Measurements from ENCODE around the gene FOXP1.

The FOXP1 gene

DNA sequence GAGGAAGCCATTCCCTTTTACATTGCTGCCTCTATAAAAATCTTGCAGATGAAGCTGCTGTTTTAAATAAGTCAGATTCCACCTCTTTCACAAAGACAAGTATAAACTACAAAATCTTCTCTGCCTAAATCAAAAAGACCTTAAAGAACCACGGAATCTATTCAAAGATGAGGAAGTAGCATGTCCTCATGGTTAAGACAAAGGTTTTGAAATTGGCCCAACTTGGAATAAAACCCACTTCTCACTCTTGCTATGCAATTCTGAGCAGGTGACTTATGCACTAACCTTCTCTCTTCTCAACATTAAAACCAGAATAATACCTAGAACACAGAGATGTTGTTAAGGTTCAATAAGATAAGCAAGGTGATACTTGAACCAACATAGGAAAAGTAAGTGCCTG is 97.6 kb downstream of the FOXP1 start:
- DNase-seq (ENCODE audit: low read depth in 2 of 2), result no peak

GRCh38 chr3:71484452-71484851 is 99.1 kb downstream of the FOXP1 start:
- DNase-seq (ENCODE audit: low read depth in 2 of 2), result no peak

GRCh38 chr3:71484047-71484446 is 99.5 kb downstream of the FOXP1 start:
- DNase-seq (ENCODE audit: low read depth in 2 of 2), result no peak

DNA sequence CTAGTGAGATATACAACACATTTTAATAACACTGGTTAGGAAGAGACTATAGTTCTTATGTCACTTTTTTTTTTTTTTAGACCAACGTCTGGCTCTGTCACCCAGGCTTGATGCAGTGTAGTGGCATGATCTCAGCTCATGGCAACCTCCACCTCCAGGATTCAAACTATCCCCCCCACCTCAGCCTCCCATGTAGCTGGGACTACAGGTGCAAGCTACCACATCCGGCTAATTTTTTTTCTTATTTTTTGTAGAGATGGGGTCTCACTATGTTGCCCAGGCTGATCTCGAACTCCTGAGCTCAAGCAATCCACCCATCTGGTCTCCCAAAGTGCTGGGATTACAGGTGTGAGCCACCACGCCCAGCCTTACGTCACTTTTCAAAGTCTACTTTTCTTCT is 100.8 kb downstream of the FOXP1 start:
- no peak for DNase-seq (ENCODE audit: low read depth in 2 of 2)

DNA sequence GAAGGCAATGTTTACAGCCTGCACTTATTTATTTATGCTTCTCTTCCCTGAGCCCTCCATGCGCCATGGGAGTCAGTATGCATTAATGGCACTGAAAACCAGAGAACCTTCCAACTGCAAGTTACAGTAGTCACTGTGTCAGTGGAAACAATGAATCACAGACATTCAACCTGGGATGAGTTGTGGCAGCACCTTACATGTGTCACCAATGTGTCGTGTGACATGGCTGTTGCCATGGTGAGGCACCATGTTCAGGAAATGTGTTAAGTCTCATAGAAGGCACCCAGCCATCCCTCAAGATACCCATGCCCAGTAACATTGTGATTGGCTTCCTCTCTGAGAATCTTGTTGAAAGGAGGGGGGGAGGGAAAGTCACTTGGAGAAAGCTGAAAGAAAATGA is 105.0 kb downstream of the FOXP1 start:
- peak; percentile 31 to 52 for DNase-seq (ENCODE audit: low read depth in 2 of 2)

GRCh38 chr3:71476950-71477349 is 106.6 kb downstream of the FOXP1 start:
- DNase-seq (ENCODE audit: low read depth in 2 of 2), result no peak

- DNase-seq (ENCODE audit: low read depth in 2 of 2), result no peak
Measured at GRCh38 chr3:71469138-71469435, 114.4 kb downstream of the FOXP1 start.

DNA sequence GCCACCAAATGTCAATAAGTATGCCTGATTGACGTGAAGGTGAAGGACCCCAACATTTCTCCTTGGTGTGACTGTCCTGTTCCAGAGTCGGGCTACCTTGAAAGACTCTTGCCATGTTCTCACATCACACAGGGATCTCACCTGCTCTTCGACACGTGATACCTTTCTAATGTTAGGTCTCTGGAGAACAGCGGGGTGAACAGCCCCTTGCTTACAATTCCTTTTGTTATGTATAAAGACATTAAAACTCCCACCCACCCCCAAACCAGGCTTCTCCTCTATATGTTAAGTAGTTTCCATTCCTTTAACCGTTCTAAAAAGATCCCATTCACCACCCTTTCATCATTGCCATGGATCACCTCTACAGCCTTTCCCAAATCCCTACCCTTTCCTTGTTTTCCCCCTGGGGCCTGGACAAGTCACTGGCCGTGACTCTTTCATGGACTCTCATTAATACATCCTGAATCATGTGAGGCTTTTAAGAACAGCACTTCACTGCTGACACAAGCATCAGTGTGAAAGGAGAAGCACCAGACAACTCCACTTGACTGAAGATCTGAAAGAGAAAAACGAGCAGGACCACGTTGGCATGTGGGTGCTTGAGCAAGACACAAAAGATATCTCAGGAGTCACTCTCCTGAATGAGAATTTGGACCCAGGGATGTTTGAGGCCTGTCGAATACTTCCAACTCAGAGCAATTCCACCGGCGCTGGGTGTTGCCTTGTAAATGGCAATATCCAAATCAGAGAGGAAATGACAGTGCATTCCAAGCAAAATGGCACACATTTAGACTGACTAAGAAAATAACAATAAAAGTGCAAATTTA is 115.0 kb downstream of the FOXP1 start:
- no peak for DNase-seq (ENCODE audit: low read depth in 2 of 2)

GRCh38 chr3:71466483-71466882 is 117.0 kb downstream of the FOXP1 start:
- DNase-seq (ENCODE audit: low read depth in 2 of 2), result no peak

DNA sequence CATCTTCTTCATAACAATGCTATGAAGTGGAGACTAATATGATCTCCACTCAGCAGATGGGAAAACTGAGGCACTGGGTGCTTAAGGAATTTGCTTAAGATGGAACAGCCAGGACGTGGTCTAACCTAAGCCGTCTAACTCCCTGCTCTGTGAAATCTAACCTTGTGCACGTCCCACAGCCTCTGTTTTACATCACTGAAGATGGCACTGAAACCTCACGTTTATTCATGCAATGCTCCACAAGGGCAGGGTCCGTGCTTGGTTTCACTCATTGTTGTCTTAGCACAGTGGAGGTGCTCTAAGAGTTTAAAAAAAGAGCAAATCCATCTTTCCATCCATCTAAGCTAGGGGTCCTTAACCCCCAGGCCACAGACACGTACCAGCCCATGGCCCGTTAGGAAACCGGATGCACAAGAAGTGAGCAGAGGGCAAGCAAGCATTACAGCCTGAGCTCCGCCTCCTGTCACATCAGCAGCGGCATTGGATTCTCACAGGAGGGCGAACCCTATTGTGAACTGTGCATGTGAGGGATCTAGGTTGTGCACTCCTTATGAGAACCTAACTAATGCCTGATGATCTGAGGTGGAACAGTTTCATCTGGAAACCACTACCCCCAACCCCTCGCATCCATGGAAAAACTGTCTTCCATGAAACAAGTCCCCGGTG is 118.0 kb downstream of the FOXP1 start:
- DNase-seq (ENCODE audit: low read depth in 2 of 2), result no peak

DNA sequence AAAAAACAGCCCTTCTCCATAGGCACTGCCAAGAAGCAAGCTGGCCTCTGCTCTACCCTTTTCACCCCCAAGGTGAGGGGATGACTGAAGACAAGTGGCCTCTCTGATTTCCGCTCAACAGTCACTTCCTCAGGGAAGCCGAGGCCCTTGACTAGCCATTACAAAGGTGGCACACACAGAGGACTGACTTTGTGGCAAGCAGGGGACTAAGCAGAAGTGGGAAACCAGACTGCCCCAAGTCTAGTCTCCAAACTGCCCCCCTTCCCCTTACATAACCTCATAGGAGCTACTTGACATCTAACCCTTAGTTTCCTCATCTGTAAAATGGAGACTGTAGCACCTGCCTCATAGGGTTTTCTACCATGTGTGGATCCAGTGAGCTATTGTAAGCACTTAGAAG is 118.9 kb downstream of the FOXP1 start:
- DNase-seq (ENCODE audit: low read depth in 2 of 2), result no peak

GRCh38 chr3:71463617-71464016 is 119.9 kb downstream of the FOXP1 start:
- DNase-seq (ENCODE audit: low read depth in 2 of 2), result no peak

DNA sequence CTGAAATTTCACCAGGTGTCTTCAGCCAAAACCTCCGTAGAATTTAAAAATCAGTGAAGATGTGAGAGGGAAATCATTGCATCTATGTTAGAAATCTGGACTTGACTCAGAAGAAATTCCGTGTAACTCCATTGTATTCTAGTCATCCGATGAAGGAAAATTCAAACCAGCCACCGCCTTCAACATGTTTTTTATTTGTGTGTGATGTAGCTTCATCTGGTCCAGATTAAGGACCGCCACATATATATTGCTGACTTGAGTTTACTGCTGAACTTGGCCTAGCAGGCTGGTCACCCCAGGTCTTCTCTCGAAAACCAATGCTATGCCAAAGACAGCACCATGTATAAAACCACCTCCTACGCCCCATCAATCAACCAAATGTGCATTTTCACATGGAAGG is 120.9 kb downstream of the FOXP1 start:
- no peak for DNase-seq (ENCODE audit: low read depth in 2 of 2)

- no peak for DNase-seq (ENCODE audit: low read depth in 2 of 2)
Measured at GRCh38 chr3:71461749-71462483, 121.6 kb downstream of the FOXP1 start.

DNA sequence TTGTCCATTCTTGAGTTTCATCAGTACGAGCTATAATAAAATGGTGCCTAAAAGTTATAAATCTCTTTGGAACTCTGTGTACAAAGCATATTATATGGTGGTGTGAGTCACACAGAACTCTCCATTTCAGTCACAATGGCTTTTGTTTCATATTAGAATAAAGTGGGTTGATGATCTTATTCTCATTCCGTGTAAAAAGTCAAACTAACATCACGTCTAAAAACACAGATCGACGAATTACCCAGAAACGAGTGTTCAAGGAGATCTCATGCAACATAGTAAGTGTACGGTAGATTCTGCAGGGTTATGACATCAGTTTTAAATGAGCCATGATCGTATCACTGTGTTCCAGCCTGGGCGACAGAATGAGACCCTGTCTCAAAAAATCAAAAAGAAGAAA is 122.4 kb downstream of the FOXP1 start:
- no peak for DNase-seq (ENCODE audit: low read depth in 2 of 2)

GRCh38 chr3:71458895-71459294 is 124.6 kb downstream of the FOXP1 start:
- DNase-seq (ENCODE audit: low read depth in 2 of 2), result no peak

GRCh38 chr3:71456826-71457225 is 126.7 kb downstream of the FOXP1 start:
- DNase-seq (ENCODE audit: low read depth in 2 of 2), result no peak

- no peak for DNase-seq (ENCODE audit: low read depth in 2 of 2)
Measured at GRCh38 chr3:71456156-71456555, 127.4 kb downstream of the FOXP1 start.

DNA sequence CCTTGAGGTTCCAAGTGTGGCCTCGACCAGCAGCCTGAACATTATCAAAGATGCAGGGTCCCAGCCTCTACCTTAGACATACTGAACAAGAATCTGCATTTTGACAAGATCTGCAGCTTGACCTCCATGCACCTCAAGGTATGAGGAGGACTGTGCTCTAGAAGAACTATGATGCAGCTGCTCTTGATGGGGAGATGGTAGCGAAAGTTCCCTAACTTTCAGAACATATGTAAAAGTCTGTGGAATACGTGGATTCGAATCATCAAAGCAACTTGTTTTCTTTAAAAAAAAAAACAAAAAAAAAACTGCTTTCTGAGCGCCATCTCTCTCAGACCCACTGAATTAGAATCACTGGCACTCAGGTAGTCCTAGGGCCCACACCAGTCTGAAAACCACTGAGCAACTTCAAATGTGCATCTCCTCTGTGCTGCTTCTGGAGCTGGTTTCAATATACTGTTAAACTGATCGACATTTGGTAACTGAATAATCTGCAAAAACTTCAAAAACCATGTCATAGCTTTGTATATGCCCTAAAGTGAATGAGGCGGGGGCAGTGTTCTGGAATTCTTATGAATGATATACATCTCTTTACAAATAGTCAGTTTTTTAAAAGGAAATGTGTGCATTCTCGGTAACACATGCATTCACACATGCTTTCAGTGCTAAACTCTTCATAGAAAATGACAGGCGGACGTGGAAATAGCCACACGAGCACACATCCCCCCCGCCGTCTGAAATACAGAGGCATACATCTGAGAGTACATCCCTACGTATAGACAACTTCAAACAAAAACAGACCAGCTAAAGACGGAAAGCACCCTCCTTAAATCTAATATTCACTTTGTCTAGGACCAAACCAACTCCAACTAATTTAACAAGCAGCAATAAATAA is 128.8 kb downstream of the FOXP1 start:
- no peak for DNase-seq (ENCODE audit: low read depth in 2 of 2)

- DNase-seq (ENCODE audit: low read depth in 2 of 2), result no peak
Measured at GRCh38 chr3:71453822-71454511, 129.6 kb downstream of the FOXP1 start.

- no peak for DNase-seq (ENCODE audit: low read depth in 2 of 2)
Measured at GRCh38 chr3:71453319-71453718, 130.2 kb downstream of the FOXP1 start.
